GM12875 (cell line): ENCODE results near the gene PRKCG.
A peak's percentile ranks its signal among the peaks of the same experiment; 100 is the strongest.
"Not testable (repeated sequence)": the region's sequence is repeated elsewhere in the genome, so short reads cannot be mapped to it uniquely, and the experiment has no call there.

Source experiments
- H3K4me3 ChIP-seq: one replicate; pipeline ENCODE4 v1.5.1; 2011; ENCODE audit warnings: low read depth, low read length, control low read depth
- CTCF ChIP-seq: IDR thresholded peaks from 2 replicates; pipeline ENCODE4 v1.5.1; 2011; ENCODE audit warnings: low read depth, mild to moderate bottlenecking, control low read depth, inconsistent platforms, low read length, moderate library complexity, borderline replicate concordance; ENCODE audit not compliant: insufficient read depth

Gene PRKCG

GRCh38 chr19:53881482-53882390 is at the start of gene PRKCG:
PRKCG (plus strand) TSS chr19:53882197; CDS start chr19:53882495, 298 bp downstream.
- no peak within 1 kb of the TSS for H3K4me3 ChIP-seq
- TF ChIP-seq CTCF: 0 out of 2 replicates have a peak, but pooled peaks have one; percentile 16

GRCh38 chr19:53832861-53833260 is 49.1 kb upstream of the PRKCG start:
- not testable (repeated sequence) for H3K4me3 ChIP-seq

GRCh38 chr19:53838446-53838845 is 43.6 kb upstream of the PRKCG start:
- not testable (repeated sequence) for H3K4me3 ChIP-seq

- H3K4me3 ChIP-seq: not testable (repeated sequence)
These were observed 41.8 kb upstream of the PRKCG start for GRCh38 chr19:53840241-53840640.

GRCh38 chr19:53840914-53841313 is 41.1 kb upstream of the PRKCG start:
- H3K4me3 ChIP-seq: not testable (repeated sequence)

GRCh38 chr19:53844849-53845246 is 37.1 kb upstream of the PRKCG start:
- TF ChIP-seq CTCF: no peak
- no peak overlapping the region for H3K4me3 ChIP-seq

- H3K4me3 ChIP-seq: no peak overlapping the region
- TF ChIP-seq CTCF: no peak
These were observed 34.4 kb upstream of the PRKCG start for GRCh38 chr19:53847555-53847954.

- TF ChIP-seq CTCF: no peak
- no peak overlapping the region for H3K4me3 ChIP-seq
These were observed 32.7 kb upstream of the PRKCG start for GRCh38 chr19:53849237-53849676.

GRCh38 chr19:53853707-53854106 is 28.3 kb upstream of the PRKCG start:
- H3K4me3 ChIP-seq: no peak overlapping the region
- no peak for TF ChIP-seq CTCF
